ENCODE measurements around the gene SCFD2. TPM values are rescaled to one million over a fixed set of nuclear protein-coding genes. Genes with fewer than 3 reads are reported as not detected.

SCFD2 gene
- polyA plus RNA-seq, 1 of the 3 experiments (the other 2 are of a cell fraction) = 14.1 TPM

GRCh38 chr4:52873861-52874343 is 492.0 kb downstream of the SCFD2 start:
- no peak for DNase-seq
- CTCF ChIA-PET = no interaction called here
- WGBS (ENCODE audit: low lambda C conversion rate) = 62% methylated on average over 10 of the region's 10 CpGs

GRCh38 chr4:52873191-52873590 is 492.7 kb downstream of the SCFD2 start:
- ChIA-PET CTCF (no interaction called here), POLR2A (interaction anchor here (0.6 kb wide), 1 partner anchor 504 kb away, joined by 3 read pairs; no protein-coding TSS in a partner anchor)
- no peak for DNase-seq
- H3K27ac ChIP-seq (ENCODE audit: low read depth in 2 of 2, low read length in 1 of 2) = no peak overlapping the region; a peak in 1 of 4 replicates
- no peaks in the 10 kb centered on the region for H3K36me3 ChIP-seq (replicated peaks in 1 of 2; ENCODE audit: control insufficient read depth in 1 of 2, insufficient read depth in 2 of 2, low read length in 1 of 2)
- peaks cover 0 to 63% of the 10 kb centered on the region in 2 experiments; a peak in 3 of 4 replicates for H3K4me1 ChIP-seq (ENCODE audit: control insufficient read depth in 1 of 2, insufficient read depth in 2 of 2, low read depth in 1 of 2, low read length in 1 of 2)
- no peak overlapping the region for H3K4me3 ChIP-seq (ENCODE audit: low read depth in 2 of 2, low read length in 1 of 2)
- TF ChIP-seq GABPA (IDR thresholded peaks at IDR 0.05; ENCODE audit: low read depth) (no peak), PBX3 (IDR thresholded peaks at IDR 0.05) (peak; percentile 62)
- no peaks in the 10 kb centered on the region for H4K20me1 ChIP-seq (ENCODE audit: insufficient read depth)
- no peaks in the 10 kb centered on the region for H3K27me3 ChIP-seq (ENCODE audit: insufficient read depth)
- no peaks in the 10 kb centered on the region for H3K79me2 ChIP-seq (ENCODE audit: insufficient read depth)
- H2AFZ ChIP-seq (ENCODE audit: low read depth) = no peak overlapping the region
- H3K9me2 ChIP-seq = no peaks in the 10 kb centered on the region
- no peaks in the 10 kb centered on the region for H3F3A ChIP-seq (replicated peaks; ENCODE audit: insufficient read depth)
- WGBS (ENCODE audit: low lambda C conversion rate) = 97% methylated on average over 1 of the region's 1 CpG
- no peaks in the 10 kb centered on the region for H3K9me3 ChIP-seq
- no peak overlapping the region for H3K9ac ChIP-seq
- H3K4me2 ChIP-seq = no peak overlapping the region

More at GRCh38 chr4:52873861-52874343, 492.0 kb downstream of the SCFD2 start:
- no peaks in the 10 kb centered on the region for H3K36me3 ChIP-seq (replicated peaks in 1 of 2; ENCODE audit: control insufficient read depth in 1 of 2, insufficient read depth in 2 of 2, low read length in 1 of 2)
- no peaks in the 10 kb centered on the region for H3K79me2 ChIP-seq (ENCODE audit: insufficient read depth)
- POLR2A ChIA-PET = interaction anchor here (0.6 kb wide), 1 partner anchor 505 kb away, joined by 3 read pairs; no protein-coding TSS in a partner anchor
- no peak overlapping the region for H3K4me3 ChIP-seq (ENCODE audit: low read depth in 2 of 2, low read length in 1 of 2)
- no peaks in the 10 kb centered on the region for H3K9me2 ChIP-seq
- H3K27me3 ChIP-seq (ENCODE audit: insufficient read depth) = no peaks in the 10 kb centered on the region
- no peak for TF ChIP-seq REST (IDR thresholded peaks at IDR 0.05; ENCODE audit: low read depth, low read length)
- TF ChIP-seq MEF2A (IDR thresholded peaks at IDR 0.05; ENCODE audit: borderline replicate concordance, low read depth) = no peak
- TF ChIP-seq RXRA (IDR thresholded peaks at IDR 0.05; ENCODE audit: borderline replicate concordance, low read depth) = no peak
- TF ChIP-seq SMC3 (IDR thresholded peaks at IDR 0.05; ENCODE audit: low read depth, low read length) = no peak
- H3F3A ChIP-seq (replicated peaks; ENCODE audit: insufficient read depth) = no peaks in the 10 kb centered on the region
- no peaks in the 10 kb centered on the region for H4K20me1 ChIP-seq (ENCODE audit: insufficient read depth)
- no peak overlapping the region; a peak in 1 of 4 replicates for H3K27ac ChIP-seq (ENCODE audit: low read depth in 2 of 2, low read length in 1 of 2)
- no peak overlapping the region for H3K4me2 ChIP-seq
- H3K4me1 ChIP-seq (ENCODE audit: control insufficient read depth in 1 of 2, insufficient read depth in 2 of 2, low read depth in 1 of 2, low read length in 1 of 2) = peaks cover 0 to 56% of the 10 kb centered on the region in 2 experiments; a peak in 2 of 4 replicates
- H3K9me3 ChIP-seq = no peaks in the 10 kb centered on the region
- no peak overlapping the region for H2AFZ ChIP-seq (ENCODE audit: low read depth)
- no peak overlapping the region for H3K9ac ChIP-seq
